Right renal cortex interstitium (tissue), 3 donors: ENCODE data around the gene PDCD5. TPM values are rescaled to one million over a fixed set of nuclear protein-coding genes. Genes with fewer than 3 reads are reported as not detected.

Experiments
- DNase-seq, 3 donors: peaks; one replicate each; pipeline ENCODE4 v3.0.0-alpha.2; 2013; ENCODE audit warnings: low read depth in 3 of 3, low spot score in 2 of 3
- polyA plus RNA-seq, 3 donors: library from polyadenylated mRNA; unstranded; fragments of 120-200 nt; gene quantifications; one replicate each; pipeline ENCODE4 v1.2.1, GENCODE V29; 2013; ENCODE audit not compliant: insufficient read length in 3 of 3

The PDCD5 gene
- polyA plus RNA-seq, 3 donors = 106 to 128 (median 123) TPM

DNA sequence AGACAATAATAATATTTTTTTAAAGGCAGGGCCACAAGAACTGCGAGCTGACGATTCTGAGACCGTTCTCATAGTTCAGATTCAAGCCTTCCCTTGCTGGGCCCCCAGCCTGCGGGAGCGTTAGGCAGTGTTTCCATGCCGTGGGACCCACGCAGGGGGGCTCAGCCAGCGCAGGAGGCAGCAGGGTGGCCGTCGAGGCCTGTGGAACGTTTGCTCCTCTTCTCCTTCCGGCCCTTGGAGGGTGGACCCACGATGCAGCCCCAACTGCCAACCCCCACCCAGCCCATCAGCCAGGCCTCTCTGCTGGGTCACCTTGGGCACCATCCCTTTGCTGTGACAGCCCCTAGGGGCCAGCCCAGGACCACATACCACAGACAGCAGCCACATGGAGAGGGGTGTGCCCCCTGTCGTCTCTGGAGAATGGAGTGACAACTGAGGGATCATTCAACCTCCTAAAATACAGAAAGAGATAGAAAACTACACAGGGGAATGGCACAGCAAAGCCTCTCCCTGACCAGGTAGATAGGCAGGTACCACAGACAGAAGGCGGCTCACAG is 46.8 kb downstream of the PDCD5 start:
- DNase-seq = no peak

DNA sequence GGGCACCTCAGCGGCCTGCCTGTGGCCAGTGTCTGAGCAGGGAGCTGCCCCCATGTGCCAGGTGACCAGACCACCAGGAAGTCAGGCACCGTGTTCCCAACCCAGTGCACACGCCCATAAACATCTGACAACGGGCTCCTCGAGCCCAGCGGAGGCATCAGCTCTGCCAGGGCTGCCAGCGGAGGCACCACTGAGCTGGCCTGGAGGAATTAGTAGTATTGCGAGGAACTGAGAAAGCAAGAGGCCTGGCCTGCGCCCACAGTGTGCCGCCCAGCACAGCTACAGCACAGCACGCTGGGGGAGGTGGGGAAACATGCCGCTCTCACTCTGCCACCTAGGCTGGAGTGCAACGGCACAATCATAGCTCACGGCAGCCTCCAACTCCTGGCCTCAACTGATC is 49.3 kb downstream of the PDCD5 start:
- DNase-seq = no peak

DNA sequence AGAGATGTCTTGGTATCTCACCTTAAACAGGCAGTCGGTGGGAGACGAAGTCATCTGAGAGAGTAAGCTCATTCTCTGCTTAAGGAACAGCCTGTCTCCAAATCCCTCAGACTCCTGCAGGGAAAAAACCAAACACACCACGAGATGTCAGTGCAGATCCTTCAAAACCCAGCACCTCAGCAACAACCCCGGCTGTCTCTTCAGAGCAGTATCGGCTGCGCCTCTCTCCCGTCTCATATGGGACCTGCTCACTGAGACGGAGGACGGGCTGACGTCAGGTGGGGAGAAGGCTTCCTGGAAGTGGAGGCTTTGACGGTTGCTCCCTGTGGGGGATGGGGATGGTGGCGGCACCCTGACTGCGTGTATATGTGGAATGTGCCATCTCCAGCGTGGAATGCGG is 50.4 kb downstream of the PDCD5 start:
- DNase-seq = no peak

Other genes starting within 250 kb of the PDCD5 start
- gene ZNF507, start 235.6 kb upstream of the PDCD5 start, polyA plus RNA-seq = 10 to 100 TPM; 24.2 to 28.1 (median 27.7) TPM
- 10 to 100 TPM; 57.0 to 60.2 (median 58.8) TPM for gene DPY19L3, start 175.4 kb upstream of the PDCD5 start, polyA plus RNA-seq
- gene ANKRD27, start 94.0 kb downstream of the PDCD5 start, polyA plus RNA-seq = 10 to 100 TPM; 18.4 to 20.8 (median 19.4) TPM
- gene RGS9BP, start 94.7 kb downstream of the PDCD5 start, polyA plus RNA-seq = under 1 TPM; 0.11 to 0.34 (median 0.24) TPM
- 10 to 100 TPM; 10.4 to 11.2 (median 10.7) TPM for gene NUDT19, start 110.6 kb downstream of the PDCD5 start, polyA plus RNA-seq
- gene TDRD12, start 138.6 kb downstream of the PDCD5 start, polyA plus RNA-seq = under 1 TPM; 0.12 to 0.80 (median 0.69) TPM